Endodermal cell (in vitro differentiated cells): ENCODE results near the gene SUGCT. TPM values are rescaled to one million over a fixed set of nuclear protein-coding genes. Genes with fewer than 3 reads are reported as not detected.

ENCODE experiments used
- DNase-seq: peaks from one replicate; pipeline ENCODE4 v3.0.0-alpha.2; 2017
- H3K27ac ChIP-seq: 2 replicates; pipeline ENCODE4 v1.5.1; 2013; ENCODE audit warnings: mild to moderate bottlenecking, low read depth, low read length, moderate library complexity
- H3K27me3 ChIP-seq: 2 replicates; pipeline ENCODE4 v1.6.1; 2013; ENCODE audit warnings: mild to moderate bottlenecking, low read length, moderate library complexity; ENCODE audit not compliant: insufficient read depth, control insufficient read depth, poor library complexity, severe bottlenecking
- H3K36me3 ChIP-seq: 2 replicates; pipeline ENCODE4 v1.7.0; 2013; ENCODE audit warnings: mild to moderate bottlenecking, low read length, moderate library complexity; ENCODE audit not compliant: control insufficient read depth, insufficient read depth
- H3K4me1 ChIP-seq: one replicate; pipeline ENCODE4 v1.7.0; 2013; ENCODE audit warnings: low read length; ENCODE audit not compliant: control insufficient read depth, insufficient read depth
- H3K4me3 ChIP-seq: 2 replicates; pipeline ENCODE4 v1.5.1; 2013; ENCODE audit warnings: mild to moderate bottlenecking, low read length, moderate library complexity
- H3K9ac ChIP-seq: 2 replicates; pipeline ENCODE4 v1.6.1; 2013; ENCODE audit warnings: mild to moderate bottlenecking, low read length, moderate library complexity; ENCODE audit not compliant: poor library complexity, severe bottlenecking; ENCODE audit errors: extremely low read depth
- H3K9me3 ChIP-seq: 2 replicates; pipeline ENCODE4 v1.6.1; 2013; ENCODE audit warnings: mild to moderate bottlenecking, low read length, moderate library complexity; ENCODE audit not compliant: control insufficient read depth
- H3K27ac Mint-ChIP-seq: 2 replicates; pipeline ENCODE4 v1.8.0; 2020; ENCODE audit warnings: mixed read lengths
- H3K27me3 Mint-ChIP-seq: 2 replicates; pipeline ENCODE4 v1.8.0; 2021; ENCODE audit warnings: mild to moderate bottlenecking, mixed read lengths; ENCODE audit not compliant: insufficient read depth
- H3K36me3 Mint-ChIP-seq: 2 replicates; pipeline ENCODE4 v1.8.0; 2020; ENCODE audit warnings: low read depth, mixed read lengths
- H3K4me1 Mint-ChIP-seq: 2 replicates; pipeline ENCODE4 v1.8.0; 2020; ENCODE audit warnings: mixed read lengths
- H3K4me3 Mint-ChIP-seq: 2 replicates; pipeline ENCODE4 v1.8.0; 2020; ENCODE audit warnings: mild to moderate bottlenecking, moderate library complexity, mixed read lengths
- H3K9me3 Mint-ChIP-seq: 2 replicates; pipeline ENCODE4 v1.8.0; 2020; ENCODE audit warnings: mild to moderate bottlenecking, mixed read lengths
- CTCF ChIP-seq: fragments of 200-600 bp; sonication (generic); conservative IDR thresholded peaks from 2 replicates; pipeline ENCODE4 v1.5.0; 2021; ENCODE audit warnings: antibody characterized with exemption, mild to moderate bottlenecking
- WGBS, 2 experiments: methylation state at CpG; one replicate each; pipeline versions ENCODE4 v1.1.5 to v1.1.7; 2013; ENCODE audit warnings: missing lambda C conversion rate in 2 of 2, mixed read lengths in 1 of 2; ENCODE audit not compliant: insufficient coverage in 1 of 2, insufficient read length in 1 of 2; 5-methylcytosine and 5-hydroxymethylcytosine counted together
- total RNA-seq, 2 donors: library from RNA; stranded (reverse); fragmentation: NEBNext Ultra II Directional in 1 of 2; extraction: Animal tissue kit (Norgen Biotek cat#: 25700) in 1 of 2; gene quantifications; 2 replicates in 1 of 2; 3 replicates in 1 of 2; pipeline ENCODE4 v1.2.1, GENCODE V29; 2021

The SUGCT gene
- total RNA-seq, 2 donors from 2014 or later = 3.6 to 3.9 TPM

GRCh38 chr7:40815022-40815421 is 680.2 kb downstream of the SUGCT start:
- Mint-ChIP-seq H3K4me3 (no peak overlapping the region), H3K27ac (no peak overlapping the region), H3K27me3 (no peaks in the 10 kb centered on the region), H3K36me3 (peaks cover 5% of the 10 kb centered on the region), H3K9me3 (peaks cover 25% of the 10 kb centered on the region), H3K4me1 (no peaks in the 10 kb centered on the region)
- no peak for TF ChIP-seq CTCF
- no peaks in the 10 kb centered on the region for H3K36me3 ChIP-seq
- H3K27ac ChIP-seq = no peak overlapping the region
- H3K4me3 ChIP-seq = no peak overlapping the region
- 97% methylated on average over 2 of the region's 2 CpGs; no CpG with 5 or more reads in 1 of the 2 experiments for WGBS, 2 experiments
- H3K4me1 ChIP-seq = no peaks in the 10 kb centered on the region
- no peak overlapping the region for H3K9ac ChIP-seq
- DNase-seq = no peak
- peaks cover 11% of the 10 kb centered on the region for H3K9me3 ChIP-seq
- no peaks in the 10 kb centered on the region for H3K27me3 ChIP-seq

GRCh38 chr7:40815512-40815911 is 680.7 kb downstream of the SUGCT start:
- no peak overlapping the region for H3K9ac ChIP-seq
- H3K4me3 Mint-ChIP-seq = no peak overlapping the region
- H3K27me3 Mint-ChIP-seq = no peaks in the 10 kb centered on the region
- peaks cover 11% of the 10 kb centered on the region for H3K9me3 ChIP-seq
- no peak overlapping the region for H3K27ac ChIP-seq
- no peak overlapping the region for H3K4me3 ChIP-seq
- H3K4me1 ChIP-seq = no peaks in the 10 kb centered on the region
- 94 to 100% methylated on average over 4 of the region's 4 CpGs for WGBS, 2 experiments
- no peaks in the 10 kb centered on the region for H3K27me3 ChIP-seq
- no peaks in the 10 kb centered on the region for H3K4me1 Mint-ChIP-seq
- no peak for TF ChIP-seq CTCF
- DNase-seq = no peak
- H3K27ac Mint-ChIP-seq = no peak overlapping the region
- no peaks in the 10 kb centered on the region for H3K36me3 ChIP-seq
- H3K9me3 Mint-ChIP-seq = peaks cover 26% of the 10 kb centered on the region
- peaks cover 5% of the 10 kb centered on the region for H3K36me3 Mint-ChIP-seq

- H3K9me3 ChIP-seq = no peaks in the 10 kb centered on the region
- WGBS, 2 experiments = 85 to 100% methylated on average over 1 of the region's 1 CpG
- DNase-seq = no peak
- no peak overlapping the region for H3K4me3 ChIP-seq
- H3K36me3 Mint-ChIP-seq = no peaks in the 10 kb centered on the region
- H3K27ac ChIP-seq = no peak overlapping the region
- no peak overlapping the region for H3K4me3 Mint-ChIP-seq
- H3K4me1 ChIP-seq = peaks cover 2% of the 10 kb centered on the region
- H3K36me3 ChIP-seq = no peaks in the 10 kb centered on the region
- H3K27ac Mint-ChIP-seq = no peak overlapping the region
- H3K9me3 Mint-ChIP-seq = peaks cover 5% of the 10 kb centered on the region
- H3K27me3 Mint-ChIP-seq = no peaks in the 10 kb centered on the region
- TF ChIP-seq CTCF = no peak
- peaks cover 31% of the 10 kb centered on the region for H3K4me1 Mint-ChIP-seq
- H3K9ac ChIP-seq = no peak overlapping the region
- H3K27me3 ChIP-seq = no peaks in the 10 kb centered on the region
Observed at GRCh38 chr7:40822861-40823260, 688.1 kb downstream of the SUGCT start.
